Measurements from ENCODE around the gene KRT35. TPM values are rescaled to one million over a fixed set of nuclear protein-coding genes. Genes with fewer than 3 reads are reported as not detected.
"Not testable (repeated sequence)": the region's sequence is repeated elsewhere in the genome, so short reads cannot be mapped to it uniquely, and the experiment has no call there.

The KRT35 gene
- total RNA-seq, 1 experiment from 2014 or later: not detected

DNA sequence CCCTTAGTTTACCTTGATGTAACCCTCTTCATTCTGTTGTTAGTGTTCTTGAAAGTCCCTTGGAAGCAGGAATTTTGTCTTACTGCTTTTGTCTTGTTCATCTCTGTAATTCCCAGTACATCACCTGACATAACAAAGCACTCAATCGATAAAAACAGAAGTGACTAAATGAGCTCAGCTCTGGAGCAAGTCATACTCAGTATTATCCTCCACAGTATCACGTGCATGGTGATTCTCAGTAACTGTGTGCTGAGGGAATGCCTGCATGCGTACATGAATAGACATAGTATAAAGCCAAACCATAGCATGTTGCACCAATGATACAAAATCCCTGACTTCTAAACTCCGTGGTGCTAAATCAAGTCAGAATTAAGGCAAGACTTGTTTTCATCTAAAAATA is 47.4 kb downstream of the KRT35 start:
- TF ChIP-seq, protein P1, sequence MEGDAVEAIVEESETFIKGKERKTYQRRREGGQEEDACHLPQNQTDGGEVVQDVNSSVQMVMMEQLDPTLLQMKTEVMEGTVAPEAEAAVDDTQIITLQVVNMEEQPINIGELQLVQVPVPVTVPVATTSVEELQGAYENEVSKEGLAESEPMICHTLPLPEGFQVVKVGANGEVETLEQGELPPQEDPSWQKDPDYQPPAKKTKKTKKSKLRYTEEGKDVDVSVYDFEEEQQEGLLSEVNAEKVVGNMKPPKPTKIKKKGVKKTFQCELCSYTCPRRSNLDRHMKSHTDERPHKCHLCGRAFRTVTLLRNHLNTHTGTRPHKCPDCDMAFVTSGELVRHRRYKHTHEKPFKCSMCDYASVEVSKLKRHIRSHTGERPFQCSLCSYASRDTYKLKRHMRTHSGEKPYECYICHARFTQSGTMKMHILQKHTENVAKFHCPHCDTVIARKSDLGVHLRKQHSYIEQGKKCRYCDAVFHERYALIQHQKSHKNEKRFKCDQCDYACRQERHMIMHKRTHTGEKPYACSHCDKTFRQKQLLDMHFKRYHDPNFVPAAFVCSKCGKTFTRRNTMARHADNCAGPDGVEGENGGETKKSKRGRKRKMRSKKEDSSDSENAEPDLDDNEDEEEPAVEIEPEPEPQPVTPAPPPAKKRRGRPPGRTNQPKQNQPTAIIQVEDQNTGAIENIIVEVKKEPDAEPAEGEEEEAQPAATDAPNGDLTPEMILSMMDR (IDR thresholded peaks at IDR 0.05; ENCODE audit: unreplicated experiment): no peak
- no peak for DNase-seq (ENCODE audit: unreplicated experiment)
- ChIA-PET CTCF (interaction anchor here (0.6 kb wide), 1 partner anchor 136 kb away, joined by 3 read pairs; no protein-coding TSS in a partner anchor), POLR2A (interaction anchor here (1.1 kb wide), 1 partner anchor 29 kb away, joined by 5 read pairs; no protein-coding TSS in a partner anchor)
- Mint-ChIP-seq H3K4me1 (ENCODE audit: insufficient read depth, unreplicated experiment) (no peaks in the 10 kb centered on the region), H3K27ac (ENCODE audit: low read depth, unreplicated experiment) (no peak overlapping the region), H3K27me3 (ENCODE audit: insufficient read depth, unreplicated experiment) (peaks cover 11% of the 10 kb centered on the region), H3K4me3 (ENCODE audit: unreplicated experiment) (no peak overlapping the region), H3K9me3 (ENCODE audit: unreplicated experiment) (no peaks in the 10 kb centered on the region), H3K36me3 (ENCODE audit: insufficient read depth, unreplicated experiment) (no peaks in the 10 kb centered on the region)
- intact Hi-C loops (cut with micrococcal nuclease): no loop called here
- no TSS peak for BruUV-seq (replicated peaks)

DNA sequence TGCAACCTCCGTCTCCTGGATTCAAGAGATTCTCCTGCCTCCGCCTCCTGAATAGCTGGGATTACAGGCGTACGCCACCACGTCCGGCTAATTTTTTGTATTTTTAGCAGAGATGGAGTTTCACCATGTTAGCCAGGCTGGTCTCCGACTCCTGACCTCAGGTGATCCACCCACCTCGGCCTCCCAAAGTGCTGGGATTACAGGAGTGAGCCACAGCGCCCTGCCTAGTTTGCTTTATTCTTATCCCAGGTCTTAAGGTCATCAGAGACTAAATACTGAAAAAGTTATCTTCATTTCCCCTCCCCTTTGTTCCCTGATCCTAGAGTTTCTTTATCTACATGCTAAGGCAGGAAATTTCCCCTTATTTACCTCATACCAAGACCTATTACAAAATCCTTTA is 50.6 kb downstream of the KRT35 start:
- intact Hi-C loops (cut with micrococcal nuclease); H3K27me3 Mint-ChIP-seq (ENCODE audit: insufficient read depth, unreplicated experiment); H3K27ac Mint-ChIP-seq (ENCODE audit: low read depth, unreplicated experiment); H3K9me3 Mint-ChIP-seq (ENCODE audit: unreplicated experiment); BruUV-seq (replicated peaks); H3K4me3 Mint-ChIP-seq (ENCODE audit: unreplicated experiment); DNase-seq (ENCODE audit: unreplicated experiment); H3K36me3 Mint-ChIP-seq (ENCODE audit: insufficient read depth, unreplicated experiment); H3K4me1 Mint-ChIP-seq (ENCODE audit: insufficient read depth, unreplicated experiment): not testable (repeated sequence)
- POLR2A ChIA-PET: interaction anchor here (0.6 to 0.7 kb wide), 2 partner anchors 60 to 110 kb away, joined by 3 read pairs; no protein-coding TSS in a partner anchor
- CTCF ChIA-PET: interaction anchor here (0.6 to 0.7 kb wide), 2 partner anchors 64 to 218 kb away, joined by 3 to 4 read pairs; no protein-coding TSS in a partner anchor

- no TSS peak for BruUV-seq (replicated peaks)
- CTCF ChIA-PET: no interaction called here
- TF ChIP-seq, protein P1 (IDR thresholded peaks at IDR 0.05; ENCODE audit: unreplicated experiment): no peak
- POLR2A ChIA-PET: no interaction called here
- Mint-ChIP-seq H3K27ac (ENCODE audit: low read depth, unreplicated experiment) (no peak overlapping the region), H3K36me3 (ENCODE audit: insufficient read depth, unreplicated experiment) (no peaks in the 10 kb centered on the region), H3K4me3 (ENCODE audit: unreplicated experiment) (no peak overlapping the region), H3K27me3 (ENCODE audit: insufficient read depth, unreplicated experiment) (no peaks in the 10 kb centered on the region), H3K4me1 (ENCODE audit: insufficient read depth, unreplicated experiment) (no peaks in the 10 kb centered on the region), H3K9me3 (ENCODE audit: unreplicated experiment) (no peaks in the 10 kb centered on the region)
- intact Hi-C loops (cut with micrococcal nuclease): no loop called here
- no peak for DNase-seq (ENCODE audit: unreplicated experiment)
Observed at GRCh38 chr17:41429667-41430066, 51.3 kb downstream of the KRT35 start.

- TF ChIP-seq, protein P1 (IDR thresholded peaks at IDR 0.05; ENCODE audit: unreplicated experiment): no peak
- Mint-ChIP-seq H3K36me3 (ENCODE audit: insufficient read depth, unreplicated experiment) (no peaks in the 10 kb centered on the region), H3K9me3 (ENCODE audit: unreplicated experiment) (no peaks in the 10 kb centered on the region), H3K4me1 (ENCODE audit: insufficient read depth, unreplicated experiment) (no peaks in the 10 kb centered on the region), H3K27ac (ENCODE audit: low read depth, unreplicated experiment) (no peak overlapping the region), H3K27me3 (ENCODE audit: insufficient read depth, unreplicated experiment) (no peaks in the 10 kb centered on the region), H3K4me3 (ENCODE audit: unreplicated experiment) (no peak overlapping the region)
- intact Hi-C loops (cut with micrococcal nuclease): no loop called here
- no peak for DNase-seq (ENCODE audit: unreplicated experiment)
- ChIA-PET CTCF (interaction anchor here (0.6 kb wide), 1 partner anchor 565 kb away, joined by 3 read pairs; no protein-coding TSS in a partner anchor), POLR2A (no interaction called here)
- BruUV-seq (replicated peaks): no TSS peak
Observed at GRCh38 chr17:41428591-41429291, 52.2 kb downstream of the KRT35 start.

Small RNAs within 50 kb of the gene (microRNA-seq; reads per million reads assigned to microRNA genes)
- 6.7 reads per million, percentile 41 among the genes with 10 or more reads in this experiment for gene MIR6510

Other genes with a start within 250 kb of the KRT35 start
- gene KRTAP9-3, start 248.7 kb downstream of the KRT35 start, total RNA-seq (2022): not detected in 2 replicates
- not detected in 2 replicates for gene KRTAP9-8, start 243.2 kb downstream of the KRT35 start, total RNA-seq (2022)
- not detected in 2 replicates for gene KRTAP9-4, start 231.5 kb downstream of the KRT35 start, total RNA-seq (2022)
- gene KRTAP9-9, start 225.8 kb downstream of the KRT35 start, total RNA-seq (2022): not detected in 2 replicates
- gene KRTAP9-6, start 215.8 kb downstream of the KRT35 start, total RNA-seq (2022): not detected in 2 replicates
- not detected in 2 replicates for gene KRTAP9-7, start 205.5 kb downstream of the KRT35 start, total RNA-seq (2022)
- gene KRTAP29-1, start 178.3 kb downstream of the KRT35 start, total RNA-seq (2022): not detected in 2 replicates
- not detected in 2 replicates for gene KRTAP16-1, start 171.8 kb downstream of the KRT35 start, total RNA-seq (2022)
- gene KRTAP17-1, start 165.4 kb downstream of the KRT35 start, total RNA-seq (2022): not detected in 2 replicates
- not detected in 2 replicates for gene KRT33A, start 130.3 kb downstream of the KRT35 start, total RNA-seq (2022)
- gene KRT33B, start 111.3 kb downstream of the KRT35 start, total RNA-seq (2022): not detected in 2 replicates
- gene KRT34, start 98.8 kb downstream of the KRT35 start, total RNA-seq (2022): 0.40 and 0.42 TPM in 2 replicates
- gene KRT31, start 83.5 kb downstream of the KRT35 start, total RNA-seq (2022): not detected in 2 replicates
- gene KRT37, start 56.6 kb downstream of the KRT35 start, total RNA-seq (2022): not detected in 2 replicates
- not detected in 2 replicates for gene KRT38, start 40.2 kb downstream of the KRT35 start, total RNA-seq (2022)
- not detected in 2 replicates for gene KRT32, start 13.8 kb downstream of the KRT35 start, total RNA-seq (2022)
- not detected in 2 replicates for gene KRT36, start 8.8 kb upstream of the KRT35 start, total RNA-seq (2022)
- gene KRT13, start 24.5 kb upstream of the KRT35 start, total RNA-seq (2022): not detected in 2 replicates
- gene KRT15, start 37.7 kb upstream of the KRT35 start, total RNA-seq (2022): 28.8 and 83.4 TPM in 2 replicates
- 0.68 TPM in 1 of 2 replicates, not detected in the other for gene KRT19, start 47.2 kb upstream of the KRT35 start, total RNA-seq (2022)
- gene KRT9, start 90.9 kb upstream of the KRT35 start, total RNA-seq (2022): 0.21 and 0.27 TPM in 2 replicates
- gene KRT14, start 105.7 kb upstream of the KRT35 start, total RNA-seq (2022): 696 and 1,755 TPM in 2 replicates
- 74.5 and 109 TPM in 2 replicates for gene KRT16, start 131.6 kb upstream of the KRT35 start, total RNA-seq (2022)
- 1,990 and 4,105 TPM in 2 replicates for gene KRT17, start 143.4 kb upstream of the KRT35 start, total RNA-seq (2022)
- 1,945 and 2,169 TPM in 2 replicates for gene EIF1, start 207.7 kb upstream of the KRT35 start, total RNA-seq (2022)
- not detected in 2 replicates for gene GAST, start 231.2 kb upstream of the KRT35 start, total RNA-seq (2022)

Data from MCF 10A (cell line).